ENCODE results near the gene SLC27A6.

GRCh38 chr5:129063483-129064113 is 98.3 kb downstream of the SLC27A6 start:
- TF ChIP-seq, protein P1, sequence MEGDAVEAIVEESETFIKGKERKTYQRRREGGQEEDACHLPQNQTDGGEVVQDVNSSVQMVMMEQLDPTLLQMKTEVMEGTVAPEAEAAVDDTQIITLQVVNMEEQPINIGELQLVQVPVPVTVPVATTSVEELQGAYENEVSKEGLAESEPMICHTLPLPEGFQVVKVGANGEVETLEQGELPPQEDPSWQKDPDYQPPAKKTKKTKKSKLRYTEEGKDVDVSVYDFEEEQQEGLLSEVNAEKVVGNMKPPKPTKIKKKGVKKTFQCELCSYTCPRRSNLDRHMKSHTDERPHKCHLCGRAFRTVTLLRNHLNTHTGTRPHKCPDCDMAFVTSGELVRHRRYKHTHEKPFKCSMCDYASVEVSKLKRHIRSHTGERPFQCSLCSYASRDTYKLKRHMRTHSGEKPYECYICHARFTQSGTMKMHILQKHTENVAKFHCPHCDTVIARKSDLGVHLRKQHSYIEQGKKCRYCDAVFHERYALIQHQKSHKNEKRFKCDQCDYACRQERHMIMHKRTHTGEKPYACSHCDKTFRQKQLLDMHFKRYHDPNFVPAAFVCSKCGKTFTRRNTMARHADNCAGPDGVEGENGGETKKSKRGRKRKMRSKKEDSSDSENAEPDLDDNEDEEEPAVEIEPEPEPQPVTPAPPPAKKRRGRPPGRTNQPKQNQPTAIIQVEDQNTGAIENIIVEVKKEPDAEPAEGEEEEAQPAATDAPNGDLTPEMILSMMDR (IDR thresholded peaks at IDR 0.05), result no peak
- TF ChIP-seq POLR2A (IDR thresholded peaks at IDR 0.05), result no peak

All from breast epithelium (tissue), 3 donors.